Keratinocyte (primary cell): ENCODE results near the gene N4BP3. TPM values are rescaled to one million over a fixed set of nuclear protein-coding genes. Genes with fewer than 3 reads are reported as not detected.

Experiments
- DNase-seq: peaks from one replicate; pipeline ENCODE4 v3.0.0-alpha.2; 2011; ENCODE audit warnings: low read depth, missing footprints, low spot score
- FAIRE-seq: peaks from 2 replicates; lab custom pipeline; 2011; peaks lifted over from hg19 to GRCh38; lab: Jason Lieb, UNC
- H2AFZ ChIP-seq: 2 replicates; pipeline ENCODE4 v1.6.0; 2012; ENCODE audit warnings: low read length, control low read depth, inconsistent platforms; ENCODE audit not compliant: control insufficient read depth
- H3K27ac ChIP-seq: 2 replicates; pipeline ENCODE4 v1.5.1; 2011; ENCODE audit warnings: low read length; ENCODE audit not compliant: control insufficient read depth, insufficient read depth
- H3K27me3 ChIP-seq: 3 replicates; pipeline ENCODE4 v1.6.0; 2011; ENCODE audit warnings: low read length; ENCODE audit not compliant: control insufficient read depth, insufficient read depth; ENCODE audit errors: extremely low read depth
- H3K36me3 ChIP-seq, 2 experiments: 2 replicates in 1 of 2; 3 replicates in 1 of 2; pipeline ENCODE4 v1.5.1; 2011; ENCODE audit warnings: low read length in 2 of 2, mild to moderate bottlenecking in 1 of 2; ENCODE audit not compliant: control insufficient read depth in 2 of 2, insufficient read depth in 2 of 2; ENCODE audit errors: extremely low read depth in 1 of 2
- H3K4me1 ChIP-seq: 3 replicates; pipeline ENCODE4 v1.5.1; 2011; ENCODE audit warnings: low read length; ENCODE audit not compliant: control insufficient read depth, insufficient read depth; ENCODE audit errors: extremely low read depth
- H3K4me2 ChIP-seq: 3 replicates; pipeline ENCODE4 v1.6.0; 2011; ENCODE audit warnings: low read depth, low read length; ENCODE audit not compliant: control insufficient read depth, insufficient read depth; ENCODE audit errors: extremely low read depth
- H3K4me3 ChIP-seq, 3 experiments: fragments of 200-600 bp in 1 of 3; sonication (generic) in 1 of 3; 2 replicates in 2 of 3; 3 replicates in 1 of 3; pipeline ENCODE4 v1.5.1; 2011 to 2016; ENCODE audit warnings: low read length in 3 of 3, mild to moderate bottlenecking in 3 of 3, control low read depth in 2 of 3, inconsistent platforms in 1 of 3, low read depth in 1 of 3, mixed read lengths in 1 of 3, mixed run types in 1 of 3, moderate library complexity in 1 of 3; ENCODE audit not compliant: control insufficient read depth in 2 of 3, insufficient read depth in 2 of 3; ENCODE audit errors: extremely low read depth in 1 of 3
- H3K79me2 ChIP-seq: 2 replicates; pipeline ENCODE4 v1.6.0; 2012; ENCODE audit warnings: low read length; ENCODE audit not compliant: control insufficient read depth, insufficient read depth
- H3K9ac ChIP-seq: 3 replicates; pipeline ENCODE4 v1.6.0; 2011; ENCODE audit warnings: low read length; ENCODE audit not compliant: control insufficient read depth, insufficient read depth; ENCODE audit errors: extremely low read depth
- H3K9me1 ChIP-seq: 3 replicates; pipeline ENCODE4 v1.6.0; 2011; ENCODE audit warnings: low read length; ENCODE audit not compliant: control insufficient read depth, insufficient read depth; ENCODE audit errors: extremely low read depth
- H3K9me3 ChIP-seq: 2 replicates; pipeline ENCODE4 v1.5.1; 2012; ENCODE audit warnings: low read depth, low read length; ENCODE audit not compliant: control insufficient read depth
- H4K20me1 ChIP-seq: 3 replicates; pipeline ENCODE4 v1.6.0; 2011; ENCODE audit warnings: low read length; ENCODE audit not compliant: control insufficient read depth, insufficient read depth; ENCODE audit errors: extremely low read depth
- EZH2 ChIP-seq: IDR thresholded peaks from one replicate; pipeline ENCODE4 v1.6.1; 2012; ENCODE audit warnings: inconsistent platforms, mild to moderate bottlenecking, low read length, moderate library complexity
- dilution Hi-C: fragments of 300-500 bp; cut with MboI; formaldehyde crosslinking; loops from one replicate; pipeline ENCODE4 v1.7.0; 2020; ENCODE audit warnings: low sequenced_read_pairs; ENCODE audit not compliant: extremely low pct_ligation_motif_present
- polyA plus RNA-seq, 5 experiments: library from polyadenylated mRNA; depleted of rRNA in 3 of 5; stranded (reverse) in 3 of 5; stranded (forward) in 1 of 5; unstranded in 1 of 5; fragments of >200 nt; gene quantifications; 1 replicate in 1 of 5; 2 replicates in 3 of 5; 3 replicates in 1 of 5; pipeline versions ENCODE4 v1.2.1 to v1.2.3, GENCODE V29; 2011 to 2012; ENCODE audit warnings: missing spikeins in 2 of 5, low read depth in 1 of 5, low replicate concordance in 1 of 5
- TF ChIP-seq, protein P1 (sequence below), 3 experiments: IDR thresholded peaks in 1 of 3; conservative IDR thresholded peaks in 1 of 3; optimal IDR thresholded peaks in 1 of 3; 2 replicates in 2 of 3; 3 replicates in 1 of 3; pipeline versions ENCODE3 to v1.5.1; 2011; ENCODE audit warnings: low read length in 3 of 3, mild to moderate bottlenecking in 3 of 3, moderate library complexity in 2 of 3, control low read depth in 1 of 3, inconsistent platforms in 1 of 3; ENCODE audit not compliant: insufficient read depth in 2 of 3; ENCODE audit errors: extremely low read depth in 1 of 3

Gene N4BP3
- polyA plus RNA-seq, 1 donor (not counting 4 experiments of a cell fraction or from before 2014, with no cell fraction given), result 1.0 TPM

DNA sequence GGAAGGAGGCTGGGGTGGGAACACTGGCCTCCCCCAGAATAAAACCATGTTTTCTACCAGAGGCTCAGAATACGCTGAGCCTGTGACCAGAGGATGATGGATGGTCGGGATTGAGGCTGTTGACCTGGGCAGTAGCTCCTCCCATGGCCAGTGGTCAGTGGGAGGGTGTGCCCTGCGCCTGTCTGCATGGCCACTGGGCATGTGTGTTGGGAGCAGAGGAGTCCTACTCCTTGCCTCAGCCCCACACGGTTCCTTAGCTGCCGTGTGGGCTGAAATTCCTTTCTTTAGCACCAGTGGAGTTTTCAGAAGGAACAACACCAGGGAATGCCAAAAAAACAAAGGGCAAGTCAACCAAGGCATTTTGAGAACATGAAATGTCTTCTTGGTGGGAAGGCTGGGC, 9.0 kb downstream of the N4BP3 start:
- peaks cover 5 to 6% of the 10 kb centered on the region in 2 experiments for H3K36me3 ChIP-seq
- no peak overlapping the region for H3K9ac ChIP-seq
- H2AFZ ChIP-seq, result no peak overlapping the region
- H3K79me2 ChIP-seq, result no peaks in the 10 kb centered on the region
- TF ChIP-seq, protein P1, sequence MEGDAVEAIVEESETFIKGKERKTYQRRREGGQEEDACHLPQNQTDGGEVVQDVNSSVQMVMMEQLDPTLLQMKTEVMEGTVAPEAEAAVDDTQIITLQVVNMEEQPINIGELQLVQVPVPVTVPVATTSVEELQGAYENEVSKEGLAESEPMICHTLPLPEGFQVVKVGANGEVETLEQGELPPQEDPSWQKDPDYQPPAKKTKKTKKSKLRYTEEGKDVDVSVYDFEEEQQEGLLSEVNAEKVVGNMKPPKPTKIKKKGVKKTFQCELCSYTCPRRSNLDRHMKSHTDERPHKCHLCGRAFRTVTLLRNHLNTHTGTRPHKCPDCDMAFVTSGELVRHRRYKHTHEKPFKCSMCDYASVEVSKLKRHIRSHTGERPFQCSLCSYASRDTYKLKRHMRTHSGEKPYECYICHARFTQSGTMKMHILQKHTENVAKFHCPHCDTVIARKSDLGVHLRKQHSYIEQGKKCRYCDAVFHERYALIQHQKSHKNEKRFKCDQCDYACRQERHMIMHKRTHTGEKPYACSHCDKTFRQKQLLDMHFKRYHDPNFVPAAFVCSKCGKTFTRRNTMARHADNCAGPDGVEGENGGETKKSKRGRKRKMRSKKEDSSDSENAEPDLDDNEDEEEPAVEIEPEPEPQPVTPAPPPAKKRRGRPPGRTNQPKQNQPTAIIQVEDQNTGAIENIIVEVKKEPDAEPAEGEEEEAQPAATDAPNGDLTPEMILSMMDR (optimal IDR thresholded peaks at IDR 0.05 in 1 of 3, IDR thresholded peaks at IDR 0.05 in 1 of 3, conservative IDR thresholded peaks at IDR 0.05 in 1 of 3; ENCODE audit: extremely low read depth in 1 of 3, insufficient read depth in 2 of 3, low read length in 3 of 3), result no peak
- TF ChIP-seq EZH2, result no peak
- no peaks in the 10 kb centered on the region for H3K9me1 ChIP-seq
- no peak for FAIRE-seq
- H3K27me3 ChIP-seq, result no peaks in the 10 kb centered on the region
- dilution Hi-C loops, result no loop called here
- no peak overlapping the region for H3K4me2 ChIP-seq
- H4K20me1 ChIP-seq, result no peaks in the 10 kb centered on the region
- H3K4me1 ChIP-seq, result peaks cover 13% of the 10 kb centered on the region
- no peaks in the 10 kb centered on the region for H3K9me3 ChIP-seq
- H3K4me3 ChIP-seq, result no peak overlapping the region
- DNase-seq, result no peak
- no peak overlapping the region for H3K27ac ChIP-seq

DNA sequence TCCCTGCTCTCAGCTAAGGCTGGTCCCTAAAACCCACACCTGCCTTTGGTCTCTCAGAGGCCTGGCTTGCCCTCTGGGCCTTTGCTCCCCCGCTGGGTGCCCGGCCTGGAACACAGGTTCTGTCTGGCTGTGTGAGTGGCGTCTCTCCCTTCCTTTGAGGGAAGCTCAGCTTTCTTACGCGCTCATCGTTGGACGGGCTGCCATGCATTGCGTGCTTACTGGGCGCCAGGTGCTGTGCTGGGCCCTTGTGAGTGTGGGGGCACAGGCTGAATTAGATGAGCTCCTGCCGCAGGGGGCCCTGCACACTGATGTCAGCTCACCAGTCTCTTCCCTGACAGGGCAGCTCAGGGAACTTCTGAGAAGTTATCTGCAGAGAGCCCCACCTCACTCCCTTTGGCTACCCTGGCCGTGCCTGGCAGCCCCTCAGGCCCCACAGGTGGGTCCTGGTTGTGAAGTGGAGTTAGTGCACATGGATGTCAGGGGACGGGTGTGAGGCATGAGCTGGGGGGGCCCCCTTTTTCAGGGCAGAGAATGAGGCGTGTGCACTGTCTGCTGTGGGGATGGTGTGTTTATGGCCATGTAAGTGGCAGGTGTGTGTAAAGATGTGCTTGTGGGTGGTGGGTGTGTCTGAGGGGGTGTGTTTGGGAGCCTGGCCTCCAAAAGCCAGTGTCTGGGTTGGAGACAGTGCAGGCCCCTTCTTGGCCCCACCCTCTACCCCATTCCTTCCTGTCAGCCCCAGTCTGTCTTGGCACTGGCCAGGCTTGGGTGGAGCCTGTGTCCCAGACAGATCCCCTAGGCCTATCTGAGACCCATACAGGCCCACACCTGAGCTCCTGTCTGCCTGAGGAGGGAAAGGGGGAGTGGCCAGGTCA, 10.0 kb downstream of the N4BP3 start:
- Histone ChIP-seq H3K79me2 (no peaks in the 10 kb centered on the region), H2AFZ (no peak overlapping the region), H3K9me3 (no peaks in the 10 kb centered on the region), H3K4me3 (no peak overlapping the region), H3K9ac (no peak overlapping the region), H3K4me1 (peaks cover 13% of the 10 kb centered on the region), H3K4me2 (no peak overlapping the region), H3K27me3 (no peaks in the 10 kb centered on the region), H3K36me3 (peaks cover 5 to 6% of the 10 kb centered on the region in 2 experiments), H3K9me1 (no peaks in the 10 kb centered on the region), H3K27ac (no peak overlapping the region), H4K20me1 (no peaks in the 10 kb centered on the region)
- no peak for DNase-seq
- dilution Hi-C loops, result no loop called here
- no peak for TF ChIP-seq EZH2
- TF ChIP-seq, protein P1 (optimal IDR thresholded peaks at IDR 0.05 in 1 of 3, IDR thresholded peaks at IDR 0.05 in 1 of 3, conservative IDR thresholded peaks at IDR 0.05 in 1 of 3; ENCODE audit: extremely low read depth in 1 of 3, insufficient read depth in 2 of 3, low read length in 3 of 3), result no peak
- FAIRE-seq, result no peak
